Trophoblast cell (in vitro differentiated cells and primary cell): ENCODE measurements around the gene MFAP2.

Experiments used
- DNase-seq, 2 donors: peaks; one replicate each; pipeline ENCODE4 v3.0.0-alpha.2; 2016
- H2AFZ ChIP-seq: 2 replicates; pipeline ENCODE4 v1.6.1; 2013; ENCODE audit warnings: low read length, moderate library complexity, mild to moderate bottlenecking; ENCODE audit not compliant: insufficient read depth, poor library complexity
- H2AK5ac ChIP-seq: 2 replicates; pipeline ENCODE4 v1.6.1; 2013; ENCODE audit warnings: mild to moderate bottlenecking, low read length
- H2BK120ac ChIP-seq: 2 replicates; pipeline ENCODE4 v1.6.1; 2013; ENCODE audit warnings: low read length, mild to moderate bottlenecking, moderate library complexity; ENCODE audit not compliant: insufficient read depth, poor library complexity
- H2BK12ac ChIP-seq: 2 replicates; pipeline ENCODE4 v1.6.1; 2013; ENCODE audit warnings: mild to moderate bottlenecking, low read length, moderate library complexity
- H2BK5ac ChIP-seq: 2 replicates; pipeline ENCODE4 v1.6.1; 2013; ENCODE audit warnings: low read length, low read depth, moderate library complexity, mild to moderate bottlenecking; ENCODE audit not compliant: poor library complexity
- H3K14ac ChIP-seq: 2 replicates; pipeline ENCODE4 v1.6.1; 2013; ENCODE audit warnings: mild to moderate bottlenecking, low read length
- H3K18ac ChIP-seq: 2 replicates; pipeline ENCODE4 v1.6.1; 2013; ENCODE audit warnings: mild to moderate bottlenecking, low read length
- H3K23ac ChIP-seq: 2 replicates; pipeline ENCODE4 v1.6.1; 2013; ENCODE audit warnings: low read length
- H3K27ac ChIP-seq: 2 replicates; pipeline ENCODE4 v1.5.1; 2013; ENCODE audit warnings: low read depth, mild to moderate bottlenecking, inconsistent platforms, low read length, moderate library complexity
- H3K27me3 ChIP-seq: 2 replicates; pipeline ENCODE4 v1.6.1; 2013; ENCODE audit warnings: inconsistent platforms, mild to moderate bottlenecking, low read length, moderate library complexity; ENCODE audit not compliant: insufficient read depth
- H3K36me3 ChIP-seq, 2 experiments: 1 replicate in 1 of 2; 2 replicates in 1 of 2; pipeline ENCODE4 v1.6.1; 2013; ENCODE audit warnings: low read length in 2 of 2, mild to moderate bottlenecking in 2 of 2, moderate library complexity in 1 of 2; ENCODE audit not compliant: insufficient read depth in 2 of 2, control insufficient read depth in 1 of 2
- H3K4ac ChIP-seq: 2 replicates; pipeline ENCODE4 v1.6.1; 2013; ENCODE audit warnings: low read depth, mild to moderate bottlenecking, low read length, moderate library complexity
- H3K4me1 ChIP-seq, 2 experiments: 1 replicate in 1 of 2; 2 replicates in 1 of 2; pipeline ENCODE4 v1.6.1; 2013; ENCODE audit warnings: low read length in 2 of 2, mild to moderate bottlenecking in 2 of 2, moderate library complexity in 1 of 2; ENCODE audit not compliant: insufficient read depth in 2 of 2, control insufficient read depth in 1 of 2
- H3K4me2 ChIP-seq: 2 replicates; pipeline ENCODE4 v1.6.1; 2013; ENCODE audit warnings: inconsistent platforms, mild to moderate bottlenecking, low read length, moderate library complexity
- H3K4me3 ChIP-seq: 2 replicates; pipeline ENCODE4 v1.5.1; 2013; ENCODE audit warnings: mild to moderate bottlenecking, low read depth, low read length, inconsistent platforms
- H3K79me1 ChIP-seq: one replicate; pipeline ENCODE4 v1.6.1; 2013; ENCODE audit warnings: low read length
- H3K79me2 ChIP-seq: 2 replicates; pipeline ENCODE4 v1.6.1; 2013; ENCODE audit warnings: low read length, mild to moderate bottlenecking; ENCODE audit not compliant: control insufficient read depth, insufficient read depth, poor library complexity
- H3K9ac ChIP-seq: 2 replicates; pipeline ENCODE4 v1.6.1; 2013; ENCODE audit warnings: mild to moderate bottlenecking, low read length
- H3K9me3 ChIP-seq: 2 replicates; pipeline ENCODE4 v1.6.1; 2013; ENCODE audit warnings: low read depth, mild to moderate bottlenecking, control low read depth, inconsistent platforms, low read length; ENCODE audit not compliant: insufficient read depth
- H4K12ac ChIP-seq: 2 replicates; pipeline ENCODE4 v1.6.1; 2013; ENCODE audit warnings: low read depth, mild to moderate bottlenecking, low read length, moderate library complexity
- H4K8ac ChIP-seq: 2 replicates; pipeline ENCODE4 v1.6.1; 2013; ENCODE audit warnings: low read depth, mild to moderate bottlenecking, low read length, moderate library complexity
- H4K91ac ChIP-seq: one replicate; pipeline ENCODE4 v1.6.1; 2013; ENCODE audit warnings: low read depth, mild to moderate bottlenecking, low read length, moderate library complexity
- WGBS: extraction: QIAGEN DNeasy Blood & Tissue Kit; methylation state at CpG from one replicate; pipeline ENCODE4 v1.1.7; 2013; ENCODE audit warnings: missing lambda C conversion rate; ENCODE audit not compliant: insufficient read length, insufficient coverage; ENCODE audit errors: extremely low coverage; 5-methylcytosine and 5-hydroxymethylcytosine counted together

The MFAP2 gene

GRCh38 chr1:16993521-16994038 lies 13.2 kb upstream of the MFAP2 start:
- Histone ChIP-seq H3K9me3 (peaks cover 2% of the 10 kb centered on the region), H3K79me2 (no peaks in the 10 kb centered on the region), H3K4ac (no peak overlapping the region), H3K23ac (no peak overlapping the region), H3K4me3 (no peak overlapping the region), H3K14ac (no peak overlapping the region), H2AK5ac (no peak overlapping the region), H4K8ac (no peak overlapping the region), H4K91ac (no peak overlapping the region), H2BK12ac (no peak overlapping the region), H3K9ac (no peak overlapping the region), H2BK120ac (no peak overlapping the region), H3K36me3 (peaks cover 37 to 42% of the 10 kb centered on the region in 2 experiments), H3K18ac (no peak overlapping the region), H3K79me1 (no peaks in the 10 kb centered on the region), H4K12ac (no peak overlapping the region), H3K4me2 (no peak overlapping the region), H3K4me1 (no peaks in the 10 kb centered on the region), H2BK5ac (no peak overlapping the region), H3K27ac (no peak overlapping the region), H2AFZ (no peak overlapping the region), H3K27me3 (no peaks in the 10 kb centered on the region)
- WGBS: no CpG with 5 or more reads among the region's 15 CpGs
- DNase-seq: no peak

GRCh38 chr1:16992675-16993074 lies 12.3 kb upstream of the MFAP2 start:
- Histone ChIP-seq H3K9me3 (peaks cover 2% of the 10 kb centered on the region), H2AFZ (no peak overlapping the region), H3K79me2 (no peaks in the 10 kb centered on the region), H3K4me3 (no peak overlapping the region), H2AK5ac (no peak overlapping the region), H4K12ac (no peak overlapping the region), H3K9ac (no peak overlapping the region), H4K91ac (no peak overlapping the region), H3K79me1 (no peaks in the 10 kb centered on the region), H3K36me3 (peaks cover 39 to 42% of the 10 kb centered on the region in 2 experiments), H3K4me2 (no peak overlapping the region), H3K14ac (no peak overlapping the region), H3K23ac (no peak overlapping the region), H3K27ac (no peak overlapping the region), H3K27me3 (no peaks in the 10 kb centered on the region), H2BK120ac (no peak overlapping the region), H3K18ac (no peak overlapping the region), H2BK12ac (no peak overlapping the region), H2BK5ac (no peak overlapping the region), H3K4ac (no peak overlapping the region), H4K8ac (no peak overlapping the region), H3K4me1 (no peaks in the 10 kb centered on the region)
- no peak for DNase-seq
- WGBS: no CpG with 5 or more reads among the region's 9 CpGs

- Histone ChIP-seq H3K23ac (no peak overlapping the region), H3K4ac (no peak overlapping the region), H2BK5ac (no peak overlapping the region), H3K4me2 (no peak overlapping the region), H2BK120ac (no peak overlapping the region), H3K4me3 (peak overlapping the region; percentile 21), H3K79me2 (no peaks in the 10 kb centered on the region), H3K14ac (no peak overlapping the region), H3K36me3 (peaks cover 44 to 46% of the 10 kb centered on the region in 2 experiments), H4K12ac (no peak overlapping the region), H3K4me1 (no peaks in the 10 kb centered on the region), H3K79me1 (no peaks in the 10 kb centered on the region), H4K8ac (no peak overlapping the region), H3K9me3 (peaks cover 2% of the 10 kb centered on the region), H2AFZ (no peak overlapping the region), H3K27me3 (no peaks in the 10 kb centered on the region), H4K91ac (no peak overlapping the region), H2BK12ac (no peak overlapping the region), H2AK5ac (no peak overlapping the region), H3K18ac (no peak overlapping the region), H3K9ac (no peak overlapping the region), H3K27ac (no peak overlapping the region)
- WGBS: no CpG with 5 or more reads among the region's 12 CpGs
- no peak for DNase-seq
Measured at GRCh38 chr1:16992102-16992501, 11.7 kb upstream of the MFAP2 start.

- H2AK5ac ChIP-seq: no peak overlapping the region
- H3K18ac ChIP-seq: no peak overlapping the region
- H3K9me3 ChIP-seq: peaks cover 2% of the 10 kb centered on the region
- H3K4me2 ChIP-seq: no peak overlapping the region
- H3K14ac ChIP-seq: no peak overlapping the region
- no peak overlapping the region for H2AFZ ChIP-seq
- peaks cover 40 to 45% of the 10 kb centered on the region in 2 experiments for H3K36me3 ChIP-seq
- DNase-seq: no peak
- H2BK12ac ChIP-seq: no peak overlapping the region
- no CpG with 5 or more reads among the region's 12 CpGs for whole genome bisulfite sequencing
- H2BK120ac ChIP-seq: no peak overlapping the region
- no peak overlapping the region for H3K27ac ChIP-seq
- H3K79me1 ChIP-seq: no peaks in the 10 kb centered on the region
- H2BK5ac ChIP-seq: no peak overlapping the region
- no peak overlapping the region for H4K91ac ChIP-seq
- H3K79me2 ChIP-seq: no peaks in the 10 kb centered on the region
- H3K4me1 ChIP-seq: no peaks in the 10 kb centered on the region
- peak overlapping the region; percentile 21 for H3K4me3 ChIP-seq
- H3K9ac ChIP-seq: no peak overlapping the region
- H4K12ac ChIP-seq: no peak overlapping the region
- no peak overlapping the region for H3K23ac ChIP-seq
- H3K27me3 ChIP-seq: no peaks in the 10 kb centered on the region
- no peak overlapping the region for H4K8ac ChIP-seq
- H3K4ac ChIP-seq: no peak overlapping the region
Measured at GRCh38 chr1:16991571-16991970, 11.2 kb upstream of the MFAP2 start.
